ENCODE results near the gene CRTC1. TPM values are rescaled to one million over a fixed set of nuclear protein-coding genes. Genes with fewer than 3 reads are reported as not detected.

Gene CRTC1
- total and polyA plus RNA-seq, 3 donors from 2014 or later, result 15.6 to 32.1 (median 28.1) TPM

DNA sequence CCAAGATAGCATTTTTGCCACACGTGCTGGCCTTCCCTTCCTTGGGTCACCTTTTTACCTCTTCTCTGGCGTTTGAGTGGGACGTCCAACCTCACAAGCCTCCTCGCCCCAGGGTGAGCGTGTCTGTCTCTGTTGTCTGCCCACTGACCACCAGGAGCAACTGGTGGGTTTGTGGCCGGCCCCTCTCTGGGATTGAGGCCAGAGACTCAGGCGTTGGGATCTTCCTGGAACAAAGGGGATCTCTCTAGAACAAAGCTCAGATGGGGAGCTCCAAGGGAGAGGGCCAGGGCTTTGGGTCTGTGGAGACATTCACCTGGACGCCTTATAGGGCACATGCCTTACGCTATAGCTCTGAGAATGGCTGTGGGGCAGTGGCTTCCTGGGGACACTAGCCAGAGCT is 90.2 kb downstream of the CRTC1 start:
- 93% methylated on average over 8 to 9 of the region's 9 CpGs for WGBS, 2 donors
- H3K36me3 ChIP-seq (ENCODE audit: low read depth, missing control alignments), result no peaks in the 10 kb centered on the region
- H3K4me1 ChIP-seq, result peaks cover 5% of the 10 kb centered on the region
- intact Hi-C loops (cut with DNase I; ENCODE audit: low total_unique reads), result no loop called here
- no peaks in the 10 kb centered on the region for H3K27me3 ChIP-seq
- no peak for TF ChIP-seq CTCF (IDR thresholded peaks at IDR 0.05)
- TF ChIP-seq POLR2A (IDR thresholded peaks at IDR 0.05), result no peak
- H3K27ac ChIP-seq, result no peak overlapping the region
- no peaks in the 10 kb centered on the region for H3K9me3 ChIP-seq
- H3K4me3 ChIP-seq, result no peak overlapping the region
- no peak for DNase-seq

GRCh38 chr19:18774107-18774506 is 90.6 kb downstream of the CRTC1 start:
- no peaks in the 10 kb centered on the region for H3K27me3 ChIP-seq
- H3K4me1 ChIP-seq, result peaks cover 2% of the 10 kb centered on the region
- H3K27ac ChIP-seq, result no peak overlapping the region
- WGBS, 2 donors, result 89 to 92% methylated on average over 9 to 11 of the region's 11 CpGs
- H3K36me3 ChIP-seq (ENCODE audit: low read depth, missing control alignments), result no peaks in the 10 kb centered on the region
- no peaks in the 10 kb centered on the region for H3K9me3 ChIP-seq
- H3K4me3 ChIP-seq, result no peak overlapping the region
- intact Hi-C loops (cut with DNase I; ENCODE audit: low total_unique reads), result no loop called here
- no peak for DNase-seq
- TF ChIP-seq CTCF (IDR thresholded peaks at IDR 0.05), result no peak
- no peak for TF ChIP-seq POLR2A (IDR thresholded peaks at IDR 0.05)

- Histone ChIP-seq H3K27me3 (no peaks in the 10 kb centered on the region), H3K27ac (no peak overlapping the region), H3K4me1 (no peaks in the 10 kb centered on the region), H3K4me3 (no peak overlapping the region), H3K36me3 (ENCODE audit: low read depth, missing control alignments) (no peaks in the 10 kb centered on the region), H3K9me3 (no peaks in the 10 kb centered on the region)
- DNase-seq, result no peak
- no peak for TF ChIP-seq CTCF (IDR thresholded peaks at IDR 0.05)
- TF ChIP-seq POLR2A (IDR thresholded peaks at IDR 0.05), result no peak
- WGBS, 2 donors, result 96 to 97% methylated on average over 15 to 40 of the region's 40 CpGs
- intact Hi-C loops (cut with DNase I; ENCODE audit: low total_unique reads), result no loop called here
Measured at GRCh38 chr19:18774782-18775444, 91.4 kb downstream of the CRTC1 start.

- TF ChIP-seq POLR2A (IDR thresholded peaks at IDR 0.05), result no peak
- no peak for TF ChIP-seq CTCF (IDR thresholded peaks at IDR 0.05)
- no peak overlapping the region for H3K27ac ChIP-seq
- H3K4me1 ChIP-seq, result no peaks in the 10 kb centered on the region
- no peaks in the 10 kb centered on the region for H3K36me3 ChIP-seq (ENCODE audit: low read depth, missing control alignments)
- no peak overlapping the region for H3K4me3 ChIP-seq
- H3K9me3 ChIP-seq, result no peaks in the 10 kb centered on the region
- no peak for DNase-seq
- intact Hi-C loops (cut with DNase I; ENCODE audit: low total_unique reads), result no loop called here
- H3K27me3 ChIP-seq, result no peaks in the 10 kb centered on the region
- 80 to 94% methylated on average over 2 to 33 of the region's 33 CpGs for WGBS, 2 donors
Measured at GRCh38 chr19:18775586-18776287, 92.3 kb downstream of the CRTC1 start.

- Histone ChIP-seq H3K9me3 (no peaks in the 10 kb centered on the region), H3K4me1 (no peaks in the 10 kb centered on the region), H3K27me3 (no peaks in the 10 kb centered on the region), H3K36me3 (ENCODE audit: low read depth, missing control alignments) (no peaks in the 10 kb centered on the region), H3K4me3 (no peak overlapping the region), H3K27ac (no peak overlapping the region)
- 73 to 94% methylated on average over 2 to 8 of the region's 8 CpGs for WGBS, 2 donors
- TF ChIP-seq POLR2A (IDR thresholded peaks at IDR 0.05) (no peak), CTCF (IDR thresholded peaks at IDR 0.05) (no peak)
- intact Hi-C loops (cut with DNase I; ENCODE audit: low total_unique reads), result no loop called here
- no peak for DNase-seq
Measured at GRCh38 chr19:18776288-18776594, 92.8 kb downstream of the CRTC1 start.
